GM23338 (cell line): ENCODE results near the gene TGFBR3. TPM values are rescaled to one million over a fixed set of nuclear protein-coding genes. Genes with fewer than 3 reads are reported as not detected.

Experiments
- ATAC-seq: fragments of 200-7000 bp; cut with Tn5 transposase; 3 replicates; pipeline ENCODE4 v1.9.1; 2020
- DNase-seq: peaks from one replicate; pipeline ENCODE4 v3.0.0-alpha.2; 2015; ENCODE audit warnings: low spot score
- H2AFZ ChIP-seq: fragments of 200-600 bp; sonication (generic); 2 replicates; pipeline ENCODE4 v1.8.0; 2016; ENCODE audit warnings: antibody characterized with exemption, mild to moderate bottlenecking, moderate library complexity
- H3F3A ChIP-seq: fragments of 200-600 bp; sonication (generic); replicated peaks from 2 replicates; pipeline ENCODE4 v1.8.0; 2017; ENCODE audit warnings: antibody characterized with exemption, mixed run types, low read depth
- H3K27ac ChIP-seq: fragments of 200-600 bp; sonication (generic); 2 replicates; pipeline ENCODE4 v1.6.1; 2016; ENCODE audit warnings: low read depth
- H3K27me3 ChIP-seq: fragments of 200-600 bp; sonication (generic); 2 replicates; pipeline ENCODE4 v1.8.0; 2016; ENCODE audit warnings: mild to moderate bottlenecking, mixed run types, moderate library complexity; ENCODE audit not compliant: insufficient read depth
- H3K36me3 ChIP-seq: fragments of 200-600 bp; sonication (generic); 2 replicates; pipeline ENCODE4 v1.8.0; 2016; ENCODE audit warnings: mild to moderate bottlenecking; ENCODE audit not compliant: insufficient read depth
- H3K4me1 ChIP-seq: fragments of 200-600 bp; sonication (generic); 2 replicates; pipeline ENCODE4 v1.8.0; 2016; ENCODE audit warnings: mild to moderate bottlenecking, moderate library complexity; ENCODE audit not compliant: insufficient read depth
- H3K4me2 ChIP-seq: fragments of 200-600 bp; sonication (generic); 2 replicates; pipeline ENCODE4 v1.7.1; 2017; ENCODE audit warnings: mixed run types
- H3K4me3 ChIP-seq: fragments of 200-600 bp; sonication (generic); 2 replicates; pipeline ENCODE4 v1.6.1; 2016; ENCODE audit warnings: mixed run types
- H3K79me2 ChIP-seq: fragments of 200-600 bp; sonication (generic); replicated peaks from 2 replicates; pipeline ENCODE4 v1.8.0; 2017; ENCODE audit warnings: mild to moderate bottlenecking; ENCODE audit not compliant: insufficient read depth
- H3K9me2 ChIP-seq: fragments of 200-600 bp; sonication (generic); 2 replicates; pipeline ENCODE4 v1.8.0; 2017; ENCODE audit not compliant: insufficient read depth
- H4K20me1 ChIP-seq: fragments of 200-600 bp; sonication (generic); replicated peaks from 2 replicates; pipeline ENCODE4 v1.8.0; 2017; ENCODE audit warnings: mild to moderate bottlenecking; ENCODE audit not compliant: insufficient read depth
- H3K27ac Mint-ChIP-seq: 2 replicates; pipeline ENCODE4 v1.8.0; 2020; ENCODE audit warnings: inconsistent platforms, mild to moderate bottlenecking, moderate library complexity, mixed read lengths
- H3K27me3 Mint-ChIP-seq: 3 replicates; pipeline ENCODE4 v1.8.0; 2022; ENCODE audit warnings: low read depth, mild to moderate bottlenecking, moderate library complexity, mixed read lengths, inconsistent platforms; ENCODE audit not compliant: insufficient read depth, poor library complexity
- H3K36me3 Mint-ChIP-seq: 3 replicates; pipeline ENCODE4 v1.8.0; 2021; ENCODE audit warnings: low read depth, mild to moderate bottlenecking, inconsistent platforms, moderate library complexity, mixed read lengths
- H3K4me1 Mint-ChIP-seq: 3 replicates; pipeline ENCODE4 v1.8.0; 2020; ENCODE audit warnings: mild to moderate bottlenecking, inconsistent platforms, mixed read lengths
- H3K4me3 Mint-ChIP-seq: 3 replicates; pipeline ENCODE4 v1.8.0; 2021; ENCODE audit warnings: moderate library complexity, mild to moderate bottlenecking, inconsistent platforms, mixed read lengths
- H3K9me3 Mint-ChIP-seq: 3 replicates; pipeline ENCODE4 v1.8.0; 2020; ENCODE audit warnings: moderate library complexity, mild to moderate bottlenecking, inconsistent platforms, mixed read lengths
- CREB1 ChIP-seq: fragments of 250-450 bp; sonication (Bioruptor Pico); IDR thresholded peaks from 2 replicates; pipeline ENCODE4 v1.5.0; 2020; ENCODE audit warnings: low read depth, mild to moderate bottlenecking, moderate library complexity
- CTCF ChIP-seq, 2 experiments: fragments of 200-600 bp in 1 of 2; sonication (generic) in 1 of 2; conservative IDR thresholded peaks; 2 replicates each; pipeline versions ENCODE4 v1.5.1 to v1.6.1; 2016 to 2017; ENCODE audit warnings: antibody characterized with exemption in 2 of 2, low read depth in 2 of 2, mild to moderate bottlenecking in 2 of 2, moderate library complexity in 1 of 2
- EZH2phosphoT487 ChIP-seq: fragments of 200-600 bp; sonication (generic); IDR thresholded peaks from one replicate; pipeline ENCODE4 v1.8.1; 2018; ENCODE audit warnings: antibody characterized with exemption; ENCODE audit not compliant: unreplicated experiment
- JUNB ChIP-seq: IDR thresholded peaks from one replicate; pipeline ENCODE4 v1.6.1; 2016; ENCODE audit warnings: antibody characterized with exemption; ENCODE audit not compliant: unreplicated experiment
- NANOG ChIP-seq: IDR thresholded peaks from 2 replicates; pipeline ENCODE4 v1.6.1; 2016; ENCODE audit warnings: antibody characterized with exemption, borderline replicate concordance
- STAT1 ChIP-seq: IDR thresholded peaks from one replicate; pipeline ENCODE4 v1.6.1; 2016; ENCODE audit warnings: antibody characterized with exemption; ENCODE audit not compliant: unreplicated experiment
- ZNF114 ChIP-seq: fragments of 250-450 bp; sonication (Bioruptor Pico); IDR thresholded peaks from 2 replicates; pipeline ENCODE4 v1.5.0; 2020; ENCODE audit warnings: mild to moderate bottlenecking, moderate library complexity
- polyA plus RNA-seq: library from polyadenylated mRNA; unstranded; fragments of >200 nt; fragmentation: Nextera tagmentation; extraction: Ambion mirVana; gene quantifications from 2 replicates; pipeline ENCODE4 v1.2.1, GENCODE V29; 2016
- total RNA-seq: library from RNA; depleted of rRNA; stranded (reverse); fragments of >200 nt; shearing (Covaris generic); gene quantifications from 2 replicates; pipeline ENCODE4 v1.2.3, GENCODE V29; 2014

The TGFBR3 gene
- total and polyA plus RNA-seq, 2 experiments from 2014 or later, result 1.7 to 2.9 TPM

- Histone ChIP-seq H2AFZ (no peak overlapping the region), H3K4me2 (no peak overlapping the region), H3K4me3 (no peak overlapping the region), H3K9me2 (no peaks in the 10 kb centered on the region), H3K27me3 (no peaks in the 10 kb centered on the region), H3K4me1 (no peaks in the 10 kb centered on the region), H3K79me2 (no peaks in the 10 kb centered on the region), H4K20me1 (no peaks in the 10 kb centered on the region), H3K27ac (no peak overlapping the region), H3K36me3 (no peaks in the 10 kb centered on the region), H3F3A (no peaks in the 10 kb centered on the region)
- Mint-ChIP-seq H3K27me3 (peaks cover 6% of the 10 kb centered on the region), H3K4me1 (peaks cover 18% of the 10 kb centered on the region), H3K36me3 (no peaks in the 10 kb centered on the region), H3K9me3 (no peaks in the 10 kb centered on the region), H3K27ac (no peak overlapping the region), H3K4me3 (no peak overlapping the region)
- TF ChIP-seq CREB1 (CRISPR knock-in tag) (no peak), ZNF114 (CRISPR knock-in tag) (no peak), CTCF (conservative IDR thresholded peaks at IDR 0.05; ENCODE audit: low read depth in 2 of 2) (no peak)
- ATAC-seq (no peak), DNase-seq (no peak)
Observed at GRCh38 chr1:91763252-91763651, 122.7 kb downstream of the TGFBR3 start.

GRCh38 chr1:91761295-91761721, 124.6 kb downstream of the TGFBR3 start:
- no peaks in the 10 kb centered on the region for H3K9me2 ChIP-seq
- no peaks in the 10 kb centered on the region for H3K36me3 ChIP-seq
- H3K4me3 ChIP-seq, result no peak overlapping the region
- H3K27me3 Mint-ChIP-seq, result peaks cover 4% of the 10 kb centered on the region
- no peaks in the 10 kb centered on the region for H3K9me3 Mint-ChIP-seq
- no peak overlapping the region for H2AFZ ChIP-seq
- DNase-seq (no peak), ATAC-seq (no peak)
- no peak overlapping the region for H3K4me2 ChIP-seq
- H3F3A ChIP-seq, result no peaks in the 10 kb centered on the region
- H3K79me2 ChIP-seq, result no peaks in the 10 kb centered on the region
- no peak for TF ChIP-seq EZH2phosphoT487
- no peaks in the 10 kb centered on the region for H3K27me3 ChIP-seq
- no peaks in the 10 kb centered on the region for H4K20me1 ChIP-seq
- no peak overlapping the region for H3K27ac Mint-ChIP-seq
- H3K4me1 Mint-ChIP-seq, result peaks cover 15% of the 10 kb centered on the region
- no peak overlapping the region for H3K27ac ChIP-seq
- H3K36me3 Mint-ChIP-seq, result no peaks in the 10 kb centered on the region
- H3K4me3 Mint-ChIP-seq, result no peak overlapping the region
- H3K4me1 ChIP-seq, result no peaks in the 10 kb centered on the region

GRCh38 chr1:91760512-91760911, 125.4 kb downstream of the TGFBR3 start:
- Mint-ChIP-seq H3K4me3 (no peak overlapping the region), H3K27ac (no peak overlapping the region), H3K4me1 (peaks cover 15% of the 10 kb centered on the region), H3K27me3 (peaks cover 4% of the 10 kb centered on the region), H3K9me3 (no peaks in the 10 kb centered on the region), H3K36me3 (no peaks in the 10 kb centered on the region)
- no peak for ATAC-seq
- Histone ChIP-seq H3K4me3 (no peak overlapping the region), H2AFZ (no peak overlapping the region), H3K36me3 (no peaks in the 10 kb centered on the region), H3K9me2 (no peaks in the 10 kb centered on the region), H4K20me1 (no peaks in the 10 kb centered on the region), H3K27me3 (no peaks in the 10 kb centered on the region), H3K27ac (no peak overlapping the region), H3K4me2 (no peak overlapping the region), H3K4me1 (no peaks in the 10 kb centered on the region), H3K79me2 (no peaks in the 10 kb centered on the region), H3F3A (no peaks in the 10 kb centered on the region)
- no peak for DNase-seq
- TF ChIP-seq STAT1 (no peak), NANOG (no peak), ZNF114 (CRISPR knock-in tag) (no peak), JUNB (no peak), CREB1 (CRISPR knock-in tag) (no peak), CTCF (conservative IDR thresholded peaks at IDR 0.05; ENCODE audit: low read depth in 2 of 2) (no peak)
